GM23338 (cell line): ENCODE data around the gene KRTAP12-3. TPM values are rescaled to one million over a fixed set of nuclear protein-coding genes. Genes with fewer than 3 reads are reported as not detected.

Source experiments
- CREB1 ChIP-seq: fragments of 250-450 bp; sonication (Bioruptor Pico); IDR thresholded peaks from 2 replicates; pipeline ENCODE4 v1.5.0; 2020; ENCODE audit warnings: low read depth, mild to moderate bottlenecking, moderate library complexity
- POLR2AphosphoS5 ChIP-seq: IDR thresholded peaks from 2 replicates; pipeline ENCODE4 v1.6.1; 2016; ENCODE audit warnings: antibody characterized with exemption, low read depth
- polyA plus RNA-seq: library from polyadenylated mRNA; unstranded; fragments of >200 nt; fragmentation: Nextera tagmentation; extraction: Ambion mirVana; gene quantifications from 2 replicates; pipeline ENCODE4 v1.2.1, GENCODE V29; 2016
- total RNA-seq: library from RNA; depleted of rRNA; stranded (reverse); fragments of >200 nt; shearing (Covaris generic); gene quantifications from 2 replicates; pipeline ENCODE4 v1.2.3, GENCODE V29; 2014
- TF ChIP-seq, protein P1 (sequence below): fragments of 250-450 bp; sonication (Bioruptor Pico); IDR thresholded peaks from 2 replicates; pipeline ENCODE4 v1.5.0; 2020; ENCODE audit warnings: mild to moderate bottlenecking, moderate library complexity
- TF ChIP-seq, protein P2 (sequence below): IDR thresholded peaks from 2 replicates; pipeline ENCODE4 v1.6.1; 2016; ENCODE audit warnings: antibody characterized with exemption
- TF ChIP-seq, protein P3 (sequence below), 2 experiments: fragments of 200-600 bp in 1 of 2; sonication (generic) in 1 of 2; conservative IDR thresholded peaks; 2 replicates each; pipeline versions ENCODE4 v1.5.1 to v1.6.1; 2016 to 2017; ENCODE audit warnings: antibody characterized with exemption in 2 of 2, low read depth in 2 of 2, mild to moderate bottlenecking in 2 of 2, moderate library complexity in 1 of 2
- TF ChIP-seq, protein P4 (sequence below): IDR thresholded peaks from one replicate; pipeline ENCODE4 v1.6.1; 2018; ENCODE audit warnings: antibody characterized with exemption; ENCODE audit not compliant: unreplicated experiment

The KRTAP12-3 gene
- total and polyA plus RNA-seq, 2 experiments from 2014 or later, result not detected

DNA sequence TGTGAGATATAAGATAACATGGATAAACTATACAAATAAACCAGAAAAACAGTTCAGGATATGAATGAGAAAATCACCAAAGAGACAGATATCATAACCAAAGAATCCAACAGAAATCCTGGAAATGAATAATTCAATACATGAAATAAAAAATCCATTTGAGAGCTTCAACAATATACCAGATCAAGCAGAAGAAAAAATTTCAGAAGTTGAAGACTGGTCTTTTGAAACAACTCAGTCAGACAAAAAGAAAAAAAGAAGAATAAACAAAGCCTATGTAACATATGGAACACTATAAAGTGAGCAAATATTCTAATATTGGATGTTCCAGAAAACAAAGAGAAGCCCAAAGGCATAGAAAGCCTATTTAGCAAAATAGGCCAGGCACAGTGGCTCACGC is 14.2 kb downstream of the KRTAP12-3 start (continued):
- TF ChIP-seq, protein P1, sequence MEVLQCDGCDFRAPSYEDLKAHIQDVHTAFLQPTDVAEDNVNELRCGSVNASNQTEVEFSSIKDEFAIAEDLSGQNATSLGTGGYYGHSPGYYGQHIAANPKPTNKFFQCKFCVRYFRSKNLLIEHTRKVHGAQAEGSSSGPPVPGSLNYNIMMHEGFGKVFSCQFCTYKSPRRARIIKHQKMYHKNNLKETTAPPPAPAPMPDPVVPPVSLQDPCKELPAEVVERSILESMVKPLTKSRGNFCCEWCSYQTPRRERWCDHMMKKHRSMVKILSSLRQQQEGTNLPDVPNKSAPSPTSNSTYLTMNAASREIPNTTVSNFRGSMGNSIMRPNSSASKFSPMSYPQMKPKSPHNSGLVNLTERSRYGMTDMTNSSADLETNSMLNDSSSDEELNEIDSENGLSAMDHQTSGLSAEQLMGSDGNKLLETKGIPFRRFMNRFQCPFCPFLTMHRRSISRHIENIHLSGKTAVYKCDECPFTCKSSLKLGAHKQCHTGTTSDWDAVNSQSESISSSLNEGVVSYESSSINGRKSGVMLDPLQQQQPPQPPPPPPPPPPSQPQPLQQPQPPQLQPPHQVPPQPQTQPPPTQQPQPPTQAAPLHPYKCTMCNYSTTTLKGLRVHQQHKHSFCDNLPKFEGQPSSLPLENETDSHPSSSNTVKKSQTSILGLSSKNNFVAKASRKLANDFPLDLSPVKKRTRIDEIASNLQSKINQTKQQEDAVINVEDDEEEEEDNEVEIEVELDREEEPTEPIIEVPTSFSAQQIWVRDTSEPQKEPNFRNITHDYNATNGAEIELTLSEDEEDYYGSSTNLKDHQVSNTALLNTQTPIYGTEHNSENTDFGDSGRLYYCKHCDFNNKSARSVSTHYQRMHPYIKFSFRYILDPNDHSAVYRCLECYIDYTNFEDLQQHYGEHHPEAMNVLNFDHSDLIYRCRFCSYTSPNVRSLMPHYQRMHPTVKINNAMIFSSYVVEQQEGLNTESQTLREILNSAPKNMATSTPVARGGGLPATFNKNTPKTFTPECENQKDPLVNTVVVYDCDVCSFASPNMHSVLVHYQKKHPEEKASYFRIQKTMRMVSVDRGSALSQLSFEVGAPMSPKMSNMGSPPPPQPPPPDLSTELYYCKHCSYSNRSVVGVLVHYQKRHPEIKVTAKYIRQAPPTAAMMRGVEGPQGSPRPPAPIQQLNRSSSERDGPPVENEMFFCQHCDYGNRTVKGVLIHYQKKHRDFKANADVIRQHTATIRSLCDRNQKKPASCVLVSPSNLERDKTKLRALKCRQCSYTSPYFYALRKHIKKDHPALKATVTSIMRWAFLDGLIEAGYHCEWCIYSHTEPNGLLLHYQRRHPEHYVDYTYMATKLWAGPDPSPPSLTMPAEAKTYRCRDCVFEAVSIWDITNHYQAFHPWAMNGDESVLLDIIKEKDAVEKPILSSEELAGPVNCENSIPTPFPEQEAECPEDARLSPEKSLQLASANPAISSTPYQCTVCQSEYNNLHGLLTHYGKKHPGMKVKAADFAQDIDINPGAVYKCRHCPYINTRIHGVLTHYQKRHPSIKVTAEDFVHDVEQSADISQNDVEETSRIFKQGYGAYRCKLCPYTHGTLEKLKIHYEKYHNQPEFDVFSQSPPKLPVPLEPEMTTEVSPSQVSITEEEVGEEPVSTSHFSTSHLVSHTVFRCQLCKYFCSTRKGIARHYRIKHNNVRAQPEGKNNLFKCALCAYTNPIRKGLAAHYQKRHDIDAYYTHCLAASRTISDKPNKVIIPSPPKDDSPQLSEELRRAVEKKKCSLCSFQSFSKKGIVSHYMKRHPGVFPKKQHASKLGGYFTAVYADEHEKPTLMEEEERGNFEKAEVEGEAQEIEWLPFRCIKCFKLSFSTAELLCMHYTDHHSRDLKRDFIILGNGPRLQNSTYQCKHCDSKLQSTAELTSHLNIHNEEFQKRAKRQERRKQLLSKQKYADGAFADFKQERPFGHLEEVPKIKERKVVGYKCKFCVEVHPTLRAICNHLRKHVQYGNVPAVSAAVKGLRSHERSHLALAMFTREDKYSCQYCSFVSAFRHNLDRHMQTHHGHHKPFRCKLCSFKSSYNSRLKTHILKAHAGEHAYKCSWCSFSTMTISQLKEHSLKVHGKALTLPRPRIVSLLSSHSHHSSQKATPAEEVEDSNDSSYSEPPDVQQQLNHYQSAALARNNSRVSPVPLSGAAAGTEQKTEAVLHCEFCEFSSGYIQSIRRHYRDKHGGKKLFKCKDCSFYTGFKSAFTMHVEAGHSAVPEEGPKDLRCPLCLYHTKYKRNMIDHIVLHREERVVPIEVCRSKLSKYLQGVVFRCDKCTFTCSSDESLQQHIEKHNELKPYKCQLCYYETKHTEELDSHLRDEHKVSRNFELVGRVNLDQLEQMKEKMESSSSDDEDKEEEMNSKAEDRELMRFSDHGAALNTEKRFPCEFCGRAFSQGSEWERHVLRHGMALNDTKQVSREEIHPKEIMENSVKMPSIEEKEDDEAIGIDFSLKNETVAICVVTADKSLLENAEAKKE (CRISPR knock-in tag), result no peak
- TF ChIP-seq, protein P2, sequence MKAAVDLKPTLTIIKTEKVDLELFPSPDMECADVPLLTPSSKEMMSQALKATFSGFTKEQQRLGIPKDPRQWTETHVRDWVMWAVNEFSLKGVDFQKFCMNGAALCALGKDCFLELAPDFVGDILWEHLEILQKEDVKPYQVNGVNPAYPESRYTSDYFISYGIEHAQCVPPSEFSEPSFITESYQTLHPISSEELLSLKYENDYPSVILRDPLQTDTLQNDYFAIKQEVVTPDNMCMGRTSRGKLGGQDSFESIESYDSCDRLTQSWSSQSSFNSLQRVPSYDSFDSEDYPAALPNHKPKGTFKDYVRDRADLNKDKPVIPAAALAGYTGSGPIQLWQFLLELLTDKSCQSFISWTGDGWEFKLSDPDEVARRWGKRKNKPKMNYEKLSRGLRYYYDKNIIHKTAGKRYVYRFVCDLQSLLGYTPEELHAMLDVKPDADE, result no peak
- TF ChIP-seq, protein P3, sequence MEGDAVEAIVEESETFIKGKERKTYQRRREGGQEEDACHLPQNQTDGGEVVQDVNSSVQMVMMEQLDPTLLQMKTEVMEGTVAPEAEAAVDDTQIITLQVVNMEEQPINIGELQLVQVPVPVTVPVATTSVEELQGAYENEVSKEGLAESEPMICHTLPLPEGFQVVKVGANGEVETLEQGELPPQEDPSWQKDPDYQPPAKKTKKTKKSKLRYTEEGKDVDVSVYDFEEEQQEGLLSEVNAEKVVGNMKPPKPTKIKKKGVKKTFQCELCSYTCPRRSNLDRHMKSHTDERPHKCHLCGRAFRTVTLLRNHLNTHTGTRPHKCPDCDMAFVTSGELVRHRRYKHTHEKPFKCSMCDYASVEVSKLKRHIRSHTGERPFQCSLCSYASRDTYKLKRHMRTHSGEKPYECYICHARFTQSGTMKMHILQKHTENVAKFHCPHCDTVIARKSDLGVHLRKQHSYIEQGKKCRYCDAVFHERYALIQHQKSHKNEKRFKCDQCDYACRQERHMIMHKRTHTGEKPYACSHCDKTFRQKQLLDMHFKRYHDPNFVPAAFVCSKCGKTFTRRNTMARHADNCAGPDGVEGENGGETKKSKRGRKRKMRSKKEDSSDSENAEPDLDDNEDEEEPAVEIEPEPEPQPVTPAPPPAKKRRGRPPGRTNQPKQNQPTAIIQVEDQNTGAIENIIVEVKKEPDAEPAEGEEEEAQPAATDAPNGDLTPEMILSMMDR (conservative IDR thresholded peaks at IDR 0.05; ENCODE audit: low read depth in 2 of 2), result no peak
- TF ChIP-seq CREB1 (CRISPR knock-in tag), result no peak
- no peak for TF ChIP-seq POLR2AphosphoS5
- TF ChIP-seq, protein P4, sequence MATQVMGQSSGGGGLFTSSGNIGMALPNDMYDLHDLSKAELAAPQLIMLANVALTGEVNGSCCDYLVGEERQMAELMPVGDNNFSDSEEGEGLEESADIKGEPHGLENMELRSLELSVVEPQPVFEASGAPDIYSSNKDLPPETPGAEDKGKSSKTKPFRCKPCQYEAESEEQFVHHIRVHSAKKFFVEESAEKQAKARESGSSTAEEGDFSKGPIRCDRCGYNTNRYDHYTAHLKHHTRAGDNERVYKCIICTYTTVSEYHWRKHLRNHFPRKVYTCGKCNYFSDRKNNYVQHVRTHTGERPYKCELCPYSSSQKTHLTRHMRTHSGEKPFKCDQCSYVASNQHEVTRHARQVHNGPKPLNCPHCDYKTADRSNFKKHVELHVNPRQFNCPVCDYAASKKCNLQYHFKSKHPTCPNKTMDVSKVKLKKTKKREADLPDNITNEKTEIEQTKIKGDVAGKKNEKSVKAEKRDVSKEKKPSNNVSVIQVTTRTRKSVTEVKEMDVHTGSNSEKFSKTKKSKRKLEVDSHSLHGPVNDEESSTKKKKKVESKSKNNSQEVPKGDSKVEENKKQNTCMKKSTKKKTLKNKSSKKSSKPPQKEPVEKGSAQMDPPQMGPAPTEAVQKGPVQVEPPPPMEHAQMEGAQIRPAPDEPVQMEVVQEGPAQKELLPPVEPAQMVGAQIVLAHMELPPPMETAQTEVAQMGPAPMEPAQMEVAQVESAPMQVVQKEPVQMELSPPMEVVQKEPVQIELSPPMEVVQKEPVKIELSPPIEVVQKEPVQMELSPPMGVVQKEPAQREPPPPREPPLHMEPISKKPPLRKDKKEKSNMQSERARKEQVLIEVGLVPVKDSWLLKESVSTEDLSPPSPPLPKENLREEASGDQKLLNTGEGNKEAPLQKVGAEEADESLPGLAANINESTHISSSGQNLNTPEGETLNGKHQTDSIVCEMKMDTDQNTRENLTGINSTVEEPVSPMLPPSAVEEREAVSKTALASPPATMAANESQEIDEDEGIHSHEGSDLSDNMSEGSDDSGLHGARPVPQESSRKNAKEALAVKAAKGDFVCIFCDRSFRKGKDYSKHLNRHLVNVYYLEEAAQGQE, result no peak
